Measurements from ENCODE around the gene DENND1A.
A peak's percentile ranks its signal among the peaks of the same experiment; 100 is the strongest.
"Not testable (repeated sequence)": the region's sequence is repeated elsewhere in the genome, so short reads cannot be mapped to it uniquely, and the experiment has no call there.

Gene DENND1A

GRCh38 chr9:123929870-123930831 lies at the start of gene DENND1A:
Gene DENND1A (minus strand): TSS chr9:123930126. CDS start chr9:123929905, 221 bp downstream.
- peak; percentile 75 to 85 for DNase-seq

- DNase-seq: no peak
Observed at GRCh38 chr9:123978981-123979380, 49.1 kb upstream of the DENND1A start.

- not testable (repeated sequence) for DNase-seq
Observed at GRCh38 chr9:123976579-123976978, 46.7 kb upstream of the DENND1A start.

- DNase-seq: no peak
Observed at GRCh38 chr9:123975871-123976270, 45.9 kb upstream of the DENND1A start.

GRCh38 chr9:123974471-123974870 lies 44.5 kb upstream of the DENND1A start:
- DNase-seq: no peak

- no peak for DNase-seq
Observed at GRCh38 chr9:123973590-123974223, 43.8 kb upstream of the DENND1A start.

- no peak for DNase-seq
Observed at GRCh38 chr9:123972618-123973017, 42.7 kb upstream of the DENND1A start.

- no peak for DNase-seq
Observed at GRCh38 chr9:123967323-123967722, 37.4 kb upstream of the DENND1A start.

- DNase-seq: no peak
Observed at GRCh38 chr9:123965801-123966686, 36.1 kb upstream of the DENND1A start.

GRCh38 chr9:123964761-123965160 lies 34.8 kb upstream of the DENND1A start:
- DNase-seq: no peak

- DNase-seq: no peak
Observed at GRCh38 chr9:123960965-123961364, 31.0 kb upstream of the DENND1A start.

- no peak for DNase-seq
Observed at GRCh38 chr9:123960366-123960765, 30.4 kb upstream of the DENND1A start.

GRCh38 chr9:123959787-123960186 lies 29.9 kb upstream of the DENND1A start:
- DNase-seq: no peak

- no peak for DNase-seq
Observed at GRCh38 chr9:123957731-123958130, 27.8 kb upstream of the DENND1A start.

GRCh38 chr9:123957168-123957721 lies 27.3 kb upstream of the DENND1A start:
- no peak for DNase-seq

GRCh38 chr9:123955637-123956036 lies 25.7 kb upstream of the DENND1A start:
- no peak for DNase-seq

GRCh38 chr9:123954518-123955280 lies 24.8 kb upstream of the DENND1A start:
- no peak for DNase-seq

GRCh38 chr9:123952641-123953495 lies 22.9 kb upstream of the DENND1A start:
- DNase-seq: no peak

- DNase-seq: no peak
Observed at GRCh38 chr9:123948286-123948685, 18.4 kb upstream of the DENND1A start.

- DNase-seq: no peak
Observed at GRCh38 chr9:123947326-123947725, 17.4 kb upstream of the DENND1A start.

Data from Kasumi-1 (cell line).